Neuronal stem cell (in vitro differentiated cells): ENCODE measurements around the gene ARHGEF28.
A peak's percentile ranks its signal among the peaks of the same experiment; 100 is the strongest.

Experiments used
- DNase-seq: peaks from one replicate; pipeline ENCODE4 v3.0.0-alpha.2; 2013; ENCODE audit warnings: low spot score
- H2AFZ ChIP-seq: one replicate; pipeline ENCODE4 v1.6.1; 2013; ENCODE audit warnings: mild to moderate bottlenecking, low read length, inconsistent platforms
- H2AK5ac ChIP-seq: 2 replicates; pipeline ENCODE4 v1.6.1; 2013; ENCODE audit warnings: low read depth, mild to moderate bottlenecking, inconsistent platforms, low read length, moderate library complexity, mixed read lengths
- H2BK120ac ChIP-seq: 2 replicates; pipeline ENCODE4 v1.6.1; 2013; ENCODE audit warnings: low read depth, mild to moderate bottlenecking, inconsistent platforms, low read length, moderate library complexity, mixed read lengths
- H2BK12ac ChIP-seq: one replicate; pipeline ENCODE4 v1.6.1; 2013; ENCODE audit warnings: low read length, inconsistent platforms
- H2BK15ac ChIP-seq: 2 replicates; pipeline ENCODE4 v1.6.1; 2013; ENCODE audit warnings: mild to moderate bottlenecking, low read length, inconsistent platforms, mixed read lengths
- H2BK5ac ChIP-seq: one replicate; pipeline ENCODE4 v1.6.1; 2013; ENCODE audit warnings: inconsistent platforms, mild to moderate bottlenecking, low read length, moderate library complexity
- H3K14ac ChIP-seq: one replicate; pipeline ENCODE4 v1.6.1; 2013; ENCODE audit warnings: low read length, inconsistent platforms
- H3K18ac ChIP-seq: 2 replicates; pipeline ENCODE4 v1.6.1; 2013; ENCODE audit warnings: low read length, inconsistent platforms
- H3K23ac ChIP-seq: 2 replicates; pipeline ENCODE4 v1.6.1; 2013; ENCODE audit warnings: low read depth, mild to moderate bottlenecking, mixed read lengths, low read length, inconsistent platforms; ENCODE audit not compliant: poor library complexity
- H3K27ac ChIP-seq: replicated peaks from 3 replicates; pipeline ENCODE4 v1.5.1; 2013; ENCODE audit warnings: low read length, inconsistent platforms
- H3K27me3 ChIP-seq, 3 experiments: 2 replicates each; pipeline ENCODE4 v1.6.1; 2013; ENCODE audit warnings: low read length in 3 of 3, mild to moderate bottlenecking in 2 of 3, inconsistent platforms in 1 of 3, low read depth in 1 of 3, mixed read lengths in 1 of 3, moderate library complexity in 1 of 3; ENCODE audit not compliant: control insufficient read depth in 3 of 3, insufficient read depth in 3 of 3
- H3K36me3 ChIP-seq, 2 donors: replicated peaks in 1 of 2; 2 replicates each; pipeline ENCODE4 v1.6.1; 2013; ENCODE audit warnings: low read length in 2 of 2; ENCODE audit not compliant: control insufficient read depth in 2 of 2, insufficient read depth in 2 of 2
- H3K4ac ChIP-seq: 2 replicates; pipeline ENCODE4 v1.6.1; 2013; ENCODE audit warnings: inconsistent platforms, mild to moderate bottlenecking, low read length, moderate library complexity
- H3K4me1 ChIP-seq, 2 donors: 1 replicate in 1 of 2; 2 replicates in 1 of 2; pipeline ENCODE4 v1.6.1; 2013; ENCODE audit warnings: low read length in 2 of 2, low read depth in 1 of 2; ENCODE audit not compliant: control insufficient read depth in 2 of 2, insufficient read depth in 1 of 2
- H3K4me2 ChIP-seq: one replicate; pipeline ENCODE4 v1.6.1; 2013; ENCODE audit warnings: mild to moderate bottlenecking, low read length, inconsistent platforms; ENCODE audit not compliant: insufficient read depth, poor library complexity, severe bottlenecking
- H3K4me3 ChIP-seq, 2 donors: 2 replicates each; pipeline ENCODE4 v1.5.1; 2013; ENCODE audit warnings: low read length in 2 of 2, mild to moderate bottlenecking in 2 of 2, inconsistent platforms in 1 of 2, moderate library complexity in 1 of 2
- H3K79me1 ChIP-seq: one replicate; pipeline ENCODE4 v1.6.1; 2013; ENCODE audit warnings: low read depth, mild to moderate bottlenecking, inconsistent platforms, low read length, moderate library complexity
- H3K9ac ChIP-seq: one replicate; pipeline ENCODE4 v1.6.1; 2013; ENCODE audit warnings: mild to moderate bottlenecking, low read depth, low read length, inconsistent platforms; ENCODE audit not compliant: poor library complexity
- H3K9me3 ChIP-seq, 2 donors: replicated peaks in 1 of 2; 2 replicates each; pipeline versions ENCODE3 to v1.6.1; 2013; ENCODE audit warnings: low read length in 2 of 2, mild to moderate bottlenecking in 2 of 2, inconsistent platforms in 1 of 2, low read depth in 1 of 2, mixed read lengths in 1 of 2, moderate library complexity in 1 of 2; ENCODE audit not compliant: control insufficient read depth in 2 of 2, insufficient read depth in 1 of 2
- H4K8ac ChIP-seq: one replicate; pipeline ENCODE4 v1.6.1; 2013; ENCODE audit warnings: low read depth, mild to moderate bottlenecking, inconsistent platforms, low read length, moderate library complexity
- H4K91ac ChIP-seq: one replicate; pipeline ENCODE4 v1.6.1; 2013; ENCODE audit warnings: low read length, low read depth, mild to moderate bottlenecking, inconsistent platforms; ENCODE audit not compliant: poor library complexity
- WGBS, 2 donors: extraction: QIAGEN DNeasy Blood & Tissue Kit; methylation state at CpG; one replicate each; pipeline ENCODE4 v1.1.7; 2013; ENCODE audit warnings: missing lambda C conversion rate in 2 of 2, mixed read lengths in 1 of 2; ENCODE audit not compliant: insufficient read length in 2 of 2, insufficient replicate concordance in 1 of 2; ENCODE audit errors: extremely low coverage in 2 of 2; 5-methylcytosine and 5-hydroxymethylcytosine counted together

ARHGEF28 gene

DNA sequence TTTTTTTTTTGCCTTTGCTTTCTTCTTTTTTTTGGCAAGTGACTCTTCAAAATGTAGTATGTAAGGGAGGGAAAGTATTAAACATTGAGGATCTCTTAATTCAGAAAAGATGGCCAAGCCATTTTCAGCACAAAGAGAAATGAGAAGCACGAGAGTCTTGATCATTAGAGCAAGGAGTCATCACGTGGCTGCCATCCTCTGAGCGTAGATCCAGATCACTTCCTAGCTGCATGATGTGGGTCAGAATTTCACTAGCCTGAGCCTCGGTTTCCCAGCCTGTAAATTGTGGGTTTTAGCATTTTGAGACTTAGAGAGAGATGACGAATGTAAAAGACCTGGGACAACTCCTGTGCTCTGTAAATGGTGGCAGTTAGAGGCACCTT lies 312.9 kb downstream of the ARHGEF28 start:
- no peak overlapping the region for H2BK5ac ChIP-seq
- H3K27ac ChIP-seq = no peak overlapping the region
- WGBS, 2 donors = no CpG with 5 or more reads among the region's 5 CpGs

DNA sequence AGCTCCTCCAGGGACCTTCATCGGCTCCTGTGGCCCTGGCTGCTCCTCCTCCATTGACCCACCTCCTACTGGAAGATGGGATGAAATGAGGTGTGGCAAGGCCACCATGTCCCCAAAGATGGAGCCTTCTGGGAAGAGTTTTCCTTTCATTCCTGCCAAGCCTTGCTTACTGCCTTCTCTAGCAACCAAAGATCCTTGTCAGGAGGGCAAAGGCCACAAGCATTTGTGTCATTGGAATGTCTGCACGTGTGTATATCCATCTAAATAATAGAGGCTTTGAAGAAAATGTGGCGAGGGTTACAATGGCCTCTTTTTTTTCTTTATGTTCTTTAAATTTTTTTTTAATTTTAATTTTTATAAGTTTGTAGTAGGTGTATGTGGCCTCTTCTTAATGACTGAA lies 313.6 kb downstream of the ARHGEF28 start:
- Histone ChIP-seq H3K4me2 (no peak overlapping the region), H3K79me1 (no peaks in the 10 kb centered on the region), H3K27me3 (no peaks in the 10 kb centered on the region), H3K36me3 (no peaks in the 10 kb centered on the region), H3K9me3 (peaks cover 0 to 2% of the 10 kb centered on the region in 2 donors), H2BK12ac (peak overlapping the region; percentile 68), H3K23ac (no peak overlapping the region), H3K27ac (no peak overlapping the region), H2AFZ (peak overlapping the region; percentile 42), H2BK5ac (no peak overlapping the region), H4K91ac (no peak overlapping the region), H2BK120ac (no peak overlapping the region), H3K4me3 (no peak overlapping the region), H3K14ac (peak overlapping the region; percentile 76), H2AK5ac (no peak overlapping the region), H4K8ac (no peak overlapping the region), H2BK15ac (no peak overlapping the region), H3K4me1 (peaks cover 17 to 24% of the 10 kb centered on the region in 2 donors), H3K18ac (peak overlapping the region; percentile 45), H3K9ac (no peak overlapping the region), H3K4ac (no peak overlapping the region)
- no CpG with 5 or more reads among the region's 3 CpGs for WGBS, 2 donors
- DNase-seq = no peak

More for the DNA sequence above, 312.9 kb downstream of the ARHGEF28 start:
- Histone ChIP-seq H3K9ac (no peak overlapping the region), H3K36me3 (no peaks in the 10 kb centered on the region), H3K27me3 (no peaks in the 10 kb centered on the region), H3K4me2 (no peak overlapping the region), H2BK120ac (no peak overlapping the region), H2AFZ (no peak overlapping the region), H3K4me1 (peaks cover 17 to 24% of the 10 kb centered on the region in 2 donors), H3K4me3 (no peak overlapping the region), H3K18ac (no peak overlapping the region), H3K4ac (no peak overlapping the region), H3K79me1 (no peaks in the 10 kb centered on the region), H4K8ac (no peak overlapping the region), H2AK5ac (no peak overlapping the region), H2BK12ac (no peak overlapping the region), H3K9me3 (peaks cover 0 to 2% of the 10 kb centered on the region in 2 donors), H2BK15ac (no peak overlapping the region), H3K14ac (no peak overlapping the region), H4K91ac (no peak overlapping the region), H3K23ac (no peak overlapping the region)
- DNase-seq = no peak

DNA sequence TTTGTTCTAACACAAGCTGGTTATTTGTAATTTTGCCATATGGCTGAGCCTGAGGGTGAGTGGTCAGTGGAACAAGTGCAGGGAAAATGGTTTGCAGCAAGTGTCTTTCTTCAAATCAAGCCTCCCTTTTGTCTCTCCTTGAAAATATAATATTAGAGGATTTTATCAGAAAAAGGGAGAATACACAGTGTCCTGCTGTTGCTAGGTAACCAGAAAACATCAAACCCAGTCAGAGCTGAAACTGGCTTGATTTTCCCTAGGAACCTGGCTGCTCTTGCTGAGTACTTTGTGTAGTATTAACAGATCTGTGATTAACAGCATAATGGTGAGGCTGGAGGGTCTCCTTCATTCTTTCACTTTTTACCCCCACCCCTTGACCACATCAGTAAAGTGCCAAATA lies 314.0 kb downstream of the ARHGEF28 start:
- Histone ChIP-seq H2BK120ac (no peak overlapping the region), H3K27ac (no peak overlapping the region), H3K18ac (no peak overlapping the region), H3K36me3 (no peaks in the 10 kb centered on the region), H2AFZ (no peak overlapping the region), H3K9me3 (peaks cover 0 to 2% of the 10 kb centered on the region in 2 donors), H4K8ac (no peak overlapping the region), H3K23ac (no peak overlapping the region), H2AK5ac (no peak overlapping the region), H3K4me3 (no peak overlapping the region), H3K4me2 (no peak overlapping the region), H3K9ac (no peak overlapping the region), H3K4ac (no peak overlapping the region), H3K14ac (no peak overlapping the region), H4K91ac (no peak overlapping the region), H2BK12ac (no peak overlapping the region), H3K79me1 (no peaks in the 10 kb centered on the region), H2BK5ac (no peak overlapping the region), H3K4me1 (peaks cover 17 to 24% of the 10 kb centered on the region in 2 donors), H2BK15ac (no peak overlapping the region), H3K27me3 (no peaks in the 10 kb centered on the region)
- DNase-seq = no peak

DNA sequence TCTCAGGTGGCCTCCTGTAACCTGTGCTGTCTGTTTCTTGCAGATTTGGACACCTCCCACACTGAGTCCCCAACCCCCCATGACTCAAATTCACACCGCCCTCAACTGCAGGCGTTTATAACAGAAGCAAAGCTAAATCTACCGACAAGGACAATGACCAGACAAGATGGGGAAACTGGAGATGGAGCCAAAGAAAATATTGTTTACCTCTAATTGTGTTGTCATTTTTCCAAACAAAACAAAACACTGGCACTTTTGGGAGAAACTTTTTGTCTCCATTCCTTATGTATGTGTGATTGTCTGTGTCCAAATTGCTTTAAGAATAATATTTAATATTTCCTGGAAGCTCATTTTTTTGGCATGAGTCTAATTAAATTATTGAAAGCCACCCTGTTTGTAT lies 314.8 kb downstream of the ARHGEF28 start:
- no peak overlapping the region for H2BK12ac ChIP-seq
- H3K14ac ChIP-seq = no peak overlapping the region
- no peak overlapping the region for H2BK15ac ChIP-seq
- H3K4me1 ChIP-seq = peaks cover 17 to 24% of the 10 kb centered on the region in 2 donors
- no peak overlapping the region for H3K23ac ChIP-seq
- H3K9ac ChIP-seq = no peak overlapping the region
- H2BK5ac ChIP-seq = no peak overlapping the region
- no peaks in the 10 kb centered on the region for H3K27me3 ChIP-seq
- no peak overlapping the region for H4K91ac ChIP-seq
- no peak overlapping the region for H2AK5ac ChIP-seq
- H3K4me3 ChIP-seq = no peak overlapping the region
- H3K27ac ChIP-seq = no peak overlapping the region
- H3K9me3 ChIP-seq = peaks cover 0 to 4% of the 10 kb centered on the region in 2 donors
- no peak overlapping the region for H2BK120ac ChIP-seq
- H3K79me1 ChIP-seq = no peaks in the 10 kb centered on the region
- DNase-seq = no peak
- H2AFZ ChIP-seq = no peak overlapping the region
- WGBS, 2 donors = no CpG with 5 or more reads among the region's 3 CpGs
- H4K8ac ChIP-seq = no peak overlapping the region
- H3K4me2 ChIP-seq = no peak overlapping the region
- H3K18ac ChIP-seq = no peak overlapping the region
- no peak overlapping the region for H3K4ac ChIP-seq
- H3K36me3 ChIP-seq = no peaks in the 10 kb centered on the region
